HG02678 (cell line): ENCODE data around the gene PGS1.
A peak's percentile ranks its signal among the peaks of the same experiment; 100 is the strongest.

Experiments
- ATAC-seq: cut with Tn5 transposase; IDR thresholded peaks from one replicate; pipeline ENCODE4 v1.9.1; 2021; ENCODE audit warnings: mild to moderate bottlenecking, moderate library complexity; ENCODE audit not compliant: unreplicated experiment

Gene PGS1

DNA sequence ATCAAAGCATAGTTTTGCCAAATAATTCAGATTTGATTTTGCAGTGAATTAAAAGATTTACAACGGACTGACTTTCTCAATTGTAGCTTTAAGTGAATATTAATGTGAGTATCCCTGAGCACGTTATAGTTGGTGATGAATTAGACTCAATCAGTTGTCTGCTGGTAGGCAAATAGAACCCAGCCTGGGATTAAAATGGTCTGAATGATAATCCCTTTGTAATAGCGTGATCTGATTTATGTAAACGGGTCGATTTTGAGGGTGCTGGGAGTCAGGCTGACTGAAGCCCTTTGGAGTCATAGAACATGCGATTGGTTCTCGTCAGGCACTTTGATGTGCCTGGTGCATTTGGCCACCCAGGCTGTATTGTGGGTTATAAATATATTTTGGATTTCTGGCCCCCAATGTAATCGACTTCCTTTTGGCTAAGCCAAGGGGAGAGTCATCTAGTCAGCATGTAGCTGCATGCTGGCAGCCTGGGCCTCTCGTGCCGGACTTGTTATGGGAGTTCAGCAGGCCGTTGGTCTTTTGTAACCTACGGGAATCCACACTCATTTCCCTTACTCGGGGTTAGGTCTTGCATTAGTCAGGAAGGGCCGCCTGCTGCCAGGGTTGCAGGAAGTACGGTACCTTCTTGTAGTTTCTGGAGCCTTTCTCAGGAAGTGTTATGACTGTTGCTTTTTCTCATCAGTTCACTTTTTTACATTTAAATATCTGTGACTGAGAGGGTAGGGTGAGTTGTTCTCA lies 5.4 kb downstream of the PGS1 start:
- peak; percentile 37 for ATAC-seq

DNA sequence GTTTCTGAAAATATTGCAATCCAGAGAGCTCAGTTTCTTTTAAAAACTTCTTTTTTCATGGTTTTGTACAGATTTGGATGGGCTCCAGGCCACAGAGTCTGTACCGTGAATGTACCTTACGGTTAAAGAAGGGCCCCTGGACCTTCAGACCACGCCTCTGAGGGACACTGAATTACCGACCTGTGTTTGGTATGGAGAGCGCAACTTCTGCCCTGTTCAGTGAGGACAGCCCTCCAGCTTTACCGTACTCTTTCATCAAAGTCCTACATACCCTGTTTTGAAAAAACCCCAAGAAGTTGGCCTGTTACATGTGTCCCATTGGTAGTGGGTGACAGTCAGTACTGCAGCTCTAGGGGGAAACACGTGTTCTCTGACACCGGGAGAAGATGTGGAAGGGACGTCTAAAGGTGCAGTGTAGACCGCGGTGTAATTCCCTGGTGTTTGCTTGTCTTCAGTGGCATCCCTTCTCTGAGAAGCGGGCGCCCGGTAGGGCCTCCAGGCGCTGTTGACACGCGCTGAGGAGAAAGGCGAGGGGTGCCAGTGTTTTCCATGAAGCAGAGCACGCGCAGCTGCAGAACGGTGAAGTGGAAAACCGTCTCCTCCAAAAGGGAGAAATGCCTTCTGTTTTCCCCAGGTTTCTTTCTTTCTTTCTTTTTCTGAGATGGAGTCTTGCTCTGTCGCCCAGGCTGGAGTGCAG lies 6.2 kb downstream of the PGS1 start:
- ATAC-seq, result peak; percentile 13

DNA sequence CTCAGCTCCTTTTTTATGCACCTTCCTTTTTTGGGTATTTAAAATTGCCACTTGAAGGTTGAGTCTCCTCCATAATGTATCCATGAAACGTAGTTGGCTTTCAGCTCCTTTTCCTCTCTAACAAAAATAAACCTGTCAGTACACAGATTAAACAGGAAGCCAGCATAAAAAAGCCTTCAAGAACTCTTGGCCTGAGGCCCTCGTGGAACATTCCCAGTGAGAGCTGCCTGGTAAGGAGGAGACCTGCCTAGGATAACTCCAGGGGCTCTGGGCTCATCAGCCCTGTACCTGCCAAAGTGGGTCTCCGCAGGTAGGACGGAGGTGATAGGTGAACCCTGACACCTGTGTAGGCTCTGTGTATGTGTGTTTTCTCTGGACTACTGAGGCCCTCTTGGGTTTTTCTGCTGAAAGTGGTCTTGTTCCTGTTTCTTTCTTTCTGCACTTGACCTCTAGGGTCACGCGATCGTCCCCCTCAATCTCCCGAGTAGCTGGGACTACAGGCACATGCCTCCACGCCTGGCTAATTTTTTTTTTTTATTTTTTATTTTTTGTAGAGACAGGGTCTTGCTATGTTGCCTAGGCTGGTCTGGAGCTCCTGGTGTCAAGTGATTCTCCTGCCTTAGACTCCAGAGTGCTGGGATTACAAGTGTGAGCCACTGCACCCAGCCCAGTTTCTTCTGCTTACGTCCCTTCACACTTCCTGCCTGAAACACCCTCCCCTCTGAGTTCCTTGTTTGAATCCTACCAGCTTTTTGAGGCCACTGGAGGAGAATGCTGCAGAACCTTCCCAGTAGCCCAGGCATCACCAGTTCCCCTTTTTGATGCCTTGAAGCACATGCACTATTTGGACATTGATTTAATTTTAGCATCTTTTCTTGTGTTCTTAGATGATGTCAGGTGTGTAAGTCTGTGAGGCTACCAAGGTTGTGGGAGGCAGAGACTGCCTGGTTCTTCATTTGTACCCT lies 9.8 kb downstream of the PGS1 start:
- no peak for ATAC-seq

- ATAC-seq, result no peak
Observed at GRCh38 chr17:78390241-78391050, 12.0 kb downstream of the PGS1 start.

GRCh38 chr17:78391051-78391431 lies 12.6 kb downstream of the PGS1 start:
- ATAC-seq, result no peak

DNA sequence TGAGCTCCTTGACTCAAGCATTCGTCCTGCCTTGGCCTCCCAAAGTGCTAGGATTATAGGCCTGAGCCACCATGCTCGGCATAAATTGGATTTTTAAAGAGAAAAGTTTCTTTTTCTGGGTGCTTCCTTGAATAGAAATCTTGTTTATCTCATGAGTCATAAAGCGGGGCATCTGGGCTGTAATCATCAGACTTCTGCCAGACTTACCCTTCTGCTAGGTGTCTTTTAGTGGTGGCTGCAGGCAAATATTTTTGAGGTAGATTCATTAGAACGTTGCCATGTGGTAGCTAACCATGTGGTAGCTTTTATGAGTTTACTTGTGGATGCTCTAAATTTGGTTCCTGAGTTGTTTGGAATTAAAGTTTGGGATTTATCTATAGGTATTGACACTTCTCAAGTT lies 13.4 kb downstream of the PGS1 start:
- ATAC-seq, result no peak

DNA sequence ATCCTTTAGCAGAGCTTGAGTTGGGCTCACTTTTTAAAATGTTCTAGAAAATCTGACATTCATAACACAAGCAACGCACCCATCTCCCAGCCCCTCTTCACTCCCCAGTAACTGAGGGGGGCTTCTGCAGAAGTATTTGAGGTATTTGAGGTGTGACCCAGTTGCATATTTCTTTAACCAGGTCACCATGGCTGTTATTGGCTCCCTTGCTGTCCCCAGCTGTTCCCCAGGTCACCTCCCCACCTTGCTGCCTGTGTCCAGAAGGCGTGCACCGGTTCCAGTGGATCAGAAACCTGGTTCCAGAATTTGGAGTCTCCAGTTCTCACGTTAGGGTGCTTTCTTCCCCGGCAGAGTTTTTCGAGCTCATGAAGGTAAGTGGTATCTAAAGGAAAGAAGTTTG lies 13.8 kb downstream of the PGS1 start:
- ATAC-seq, result no peak

DNA sequence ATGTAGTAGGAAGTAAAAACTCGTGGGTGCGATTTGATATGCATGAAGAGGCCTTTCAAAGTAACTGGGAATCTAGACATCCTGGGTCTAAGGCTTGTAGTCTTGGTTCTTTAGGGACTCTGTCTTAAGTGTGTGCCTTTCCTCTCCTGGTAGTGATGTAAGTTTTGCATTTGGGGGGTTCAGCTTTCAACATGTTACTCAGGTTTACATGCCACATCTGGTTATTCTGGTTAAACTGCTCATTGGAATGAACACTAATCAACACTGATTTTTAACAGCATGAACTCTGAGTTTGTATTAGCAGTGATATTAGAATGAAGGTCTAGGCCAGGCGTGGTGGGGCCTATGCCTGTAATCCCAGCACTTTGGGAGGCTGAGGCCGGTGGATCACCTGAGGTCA lies 15.1 kb downstream of the PGS1 start:
- ATAC-seq, result no peak

DNA sequence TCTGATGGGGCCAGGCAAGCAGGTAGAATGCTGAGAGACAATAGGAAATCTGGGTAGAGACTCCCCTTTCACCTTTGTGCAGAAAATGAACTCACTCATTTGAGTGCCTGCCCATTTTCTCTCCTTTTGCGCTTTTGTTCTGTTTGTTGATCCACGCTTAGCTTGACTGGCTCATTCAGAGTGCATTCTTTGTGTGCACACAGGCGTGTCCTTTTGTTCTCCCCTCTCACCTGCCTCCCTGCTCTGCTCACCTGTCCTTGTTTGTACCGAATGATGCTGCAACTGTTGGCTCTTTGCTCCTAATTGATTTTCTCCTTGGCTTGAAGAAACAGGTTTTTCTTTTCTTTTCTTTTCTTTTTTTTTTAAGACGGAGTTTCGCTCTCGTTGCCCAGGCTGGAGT lies 15.8 kb downstream of the PGS1 start:
- ATAC-seq, result no peak

- no peak for ATAC-seq
Observed at GRCh38 chr17:78395155-78395554, 16.7 kb downstream of the PGS1 start.

- no peak for ATAC-seq
Observed at GRCh38 chr17:78396441-78397337, 18.2 kb downstream of the PGS1 start.

DNA sequence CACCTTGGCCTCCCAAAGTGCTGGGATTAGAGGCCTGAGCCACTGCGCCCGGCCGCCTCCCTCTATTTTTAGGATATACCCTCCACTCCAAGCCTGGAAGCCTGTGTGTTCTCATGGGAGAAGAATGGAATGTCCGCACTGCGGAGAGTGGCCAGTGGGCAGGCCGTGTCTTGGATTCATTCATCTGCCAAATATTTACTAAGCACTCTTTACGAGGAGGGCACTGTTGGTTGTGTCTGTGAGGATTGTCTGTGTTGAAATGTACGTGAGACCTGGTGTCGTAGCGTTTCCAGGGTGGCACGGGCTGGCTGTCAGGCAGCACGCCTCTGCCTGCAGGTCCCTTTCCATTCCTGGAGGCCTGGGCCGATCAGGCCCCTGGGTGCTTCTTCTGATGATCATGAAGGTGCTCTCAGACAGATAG lies 19.2 kb downstream of the PGS1 start:
- no peak for ATAC-seq

- ATAC-seq, result no peak
Observed at GRCh38 chr17:78398390-78398789, 19.9 kb downstream of the PGS1 start.

DNA sequence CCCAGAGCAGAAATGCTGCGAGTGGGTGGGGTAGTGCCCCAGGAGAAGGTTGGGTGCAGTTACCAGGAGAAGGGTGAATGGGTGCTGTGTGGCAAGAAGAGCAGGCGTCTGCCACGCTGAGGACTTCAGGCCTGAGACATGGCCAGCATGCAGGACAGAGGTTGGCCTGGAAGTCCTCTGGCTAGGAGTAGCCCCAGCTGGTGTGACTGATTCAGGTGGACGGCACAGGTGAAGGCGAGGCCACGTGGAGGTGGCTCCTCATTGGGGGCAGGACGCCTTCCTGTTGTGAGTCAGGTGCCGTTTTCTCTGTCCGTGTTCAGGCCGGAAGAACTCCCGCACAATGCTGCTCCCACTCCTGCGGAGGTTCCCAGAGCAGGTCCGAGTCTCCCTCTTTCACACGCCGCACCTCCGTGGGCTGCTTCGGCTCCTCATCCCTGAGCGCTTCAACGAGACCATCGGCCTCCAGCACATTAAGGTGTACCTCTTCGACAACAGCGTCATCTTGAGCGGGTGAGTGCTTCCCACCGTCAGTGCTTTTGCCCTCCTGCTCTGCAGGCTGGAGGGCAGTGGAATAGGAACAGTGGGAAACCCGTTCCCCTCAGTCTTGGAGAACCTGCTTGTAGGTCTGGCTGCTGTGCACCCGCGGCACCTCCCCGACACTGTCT lies 20.7 kb downstream of the PGS1 start:
- no peak for ATAC-seq

DNA sequence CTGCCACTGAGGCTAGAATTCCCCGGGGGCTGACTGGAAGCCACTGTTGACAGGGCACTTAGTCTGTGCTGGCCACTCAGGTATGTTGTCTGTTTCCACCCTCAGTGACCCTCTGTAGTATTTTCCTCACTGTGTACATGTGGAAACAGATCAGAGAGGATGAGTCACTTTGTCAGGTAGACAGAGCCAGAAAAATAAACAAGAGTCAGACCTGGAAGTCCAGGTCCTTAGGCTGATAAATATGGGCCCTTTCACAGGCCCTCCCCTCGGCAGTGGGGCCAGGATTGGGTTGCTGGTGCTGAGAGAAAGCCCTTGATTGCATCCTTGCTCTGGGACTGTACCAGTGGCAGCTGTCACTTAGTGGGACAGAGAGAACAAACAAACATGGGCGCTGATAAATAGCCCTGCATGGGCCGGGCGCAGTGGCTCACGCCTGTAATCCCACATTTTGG lies 21.3 kb downstream of the PGS1 start:
- ATAC-seq, result no peak

GRCh38 chr17:78400581-78401240 lies 22.3 kb downstream of the PGS1 start:
- ATAC-seq, result no peak

DNA sequence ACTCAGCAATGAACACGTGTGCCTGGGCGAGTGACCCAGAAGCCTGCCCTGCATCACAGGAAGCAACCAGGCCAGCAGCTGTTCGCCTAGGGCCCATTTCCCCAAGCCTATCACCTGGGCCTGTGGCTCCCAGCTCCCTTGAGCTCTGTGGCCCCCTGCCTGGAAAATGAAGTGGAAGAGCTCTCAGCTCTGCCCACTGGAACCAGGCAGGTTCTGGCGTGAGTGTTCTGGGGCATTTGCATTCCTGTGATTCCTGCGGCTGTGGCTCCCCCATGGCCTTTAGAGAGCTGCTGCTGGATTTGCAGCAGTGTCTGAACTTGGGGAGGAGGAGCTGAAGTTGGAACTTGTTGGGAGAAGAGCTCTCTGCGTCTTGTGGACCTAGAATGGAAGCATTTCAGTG lies 22.8 kb downstream of the PGS1 start:
- ATAC-seq, result no peak

GRCh38 chr17:78401891-78402290 lies 23.4 kb downstream of the PGS1 start:
- no peak for ATAC-seq
